SU-DHL-6 (cell line): ENCODE results near the gene KRT23.

Source experiments
- EZH2phosphoT487 ChIP-seq: fragments of 200-600 bp; sonication (generic), shearing (Covaris generic); conservative IDR thresholded peaks from 2 replicates; pipeline ENCODE4 v1.6.1; 2018; ENCODE audit warnings: mild to moderate bottlenecking, antibody characterized with exemption, low read length, moderate library complexity, mixed read lengths
- TF ChIP-seq, protein P1 (sequence below): fragments of 200-600 bp; sonication (generic); IDR thresholded peaks from one replicate; pipeline ENCODE4 v1.5.1; 2017; ENCODE audit warnings: antibody characterized with exemption, mild to moderate bottlenecking, low read length, moderate library complexity; ENCODE audit not compliant: insufficient read depth, poor library complexity, severe bottlenecking

DNA sequence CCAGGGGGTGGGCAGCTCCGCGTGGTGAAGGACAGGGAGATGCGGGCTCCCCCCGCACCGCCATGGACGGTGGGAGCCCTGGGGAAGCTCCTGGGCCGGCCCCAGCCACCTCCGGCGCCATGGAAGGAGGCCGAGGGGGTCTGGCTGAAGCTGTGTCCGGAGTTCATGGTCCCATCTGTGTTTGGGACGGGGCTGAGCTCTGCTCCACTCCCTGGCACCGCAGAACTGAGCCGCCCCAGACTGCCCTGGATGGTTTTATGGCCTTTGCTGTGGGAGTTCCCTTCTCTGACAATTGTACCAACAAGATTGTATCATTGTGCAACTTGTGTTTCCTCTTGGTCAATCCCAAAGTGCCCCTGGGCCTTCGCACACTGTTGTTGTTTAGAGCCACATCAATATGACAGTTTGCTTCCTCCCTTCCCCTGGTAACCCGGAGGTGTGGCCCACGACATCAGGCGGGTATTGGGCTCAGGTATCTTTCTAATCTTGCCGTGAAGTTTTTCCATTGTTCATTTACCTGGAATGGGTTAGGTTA lies 942 bp downstream of the KRT23 start:
- TF ChIP-seq, protein P1, sequence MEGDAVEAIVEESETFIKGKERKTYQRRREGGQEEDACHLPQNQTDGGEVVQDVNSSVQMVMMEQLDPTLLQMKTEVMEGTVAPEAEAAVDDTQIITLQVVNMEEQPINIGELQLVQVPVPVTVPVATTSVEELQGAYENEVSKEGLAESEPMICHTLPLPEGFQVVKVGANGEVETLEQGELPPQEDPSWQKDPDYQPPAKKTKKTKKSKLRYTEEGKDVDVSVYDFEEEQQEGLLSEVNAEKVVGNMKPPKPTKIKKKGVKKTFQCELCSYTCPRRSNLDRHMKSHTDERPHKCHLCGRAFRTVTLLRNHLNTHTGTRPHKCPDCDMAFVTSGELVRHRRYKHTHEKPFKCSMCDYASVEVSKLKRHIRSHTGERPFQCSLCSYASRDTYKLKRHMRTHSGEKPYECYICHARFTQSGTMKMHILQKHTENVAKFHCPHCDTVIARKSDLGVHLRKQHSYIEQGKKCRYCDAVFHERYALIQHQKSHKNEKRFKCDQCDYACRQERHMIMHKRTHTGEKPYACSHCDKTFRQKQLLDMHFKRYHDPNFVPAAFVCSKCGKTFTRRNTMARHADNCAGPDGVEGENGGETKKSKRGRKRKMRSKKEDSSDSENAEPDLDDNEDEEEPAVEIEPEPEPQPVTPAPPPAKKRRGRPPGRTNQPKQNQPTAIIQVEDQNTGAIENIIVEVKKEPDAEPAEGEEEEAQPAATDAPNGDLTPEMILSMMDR = no peak
- TF ChIP-seq EZH2phosphoT487 = no peak
